Limb (tissue), 2 donors: ENCODE data around the gene NR6A1.

Experiments
- DNase-seq, 2 donors: peaks; one replicate each; pipeline ENCODE4 v3.0.0-alpha.2; 2016; ENCODE audit errors: extremely low spot score in 2 of 2

NR6A1 gene

DNA sequence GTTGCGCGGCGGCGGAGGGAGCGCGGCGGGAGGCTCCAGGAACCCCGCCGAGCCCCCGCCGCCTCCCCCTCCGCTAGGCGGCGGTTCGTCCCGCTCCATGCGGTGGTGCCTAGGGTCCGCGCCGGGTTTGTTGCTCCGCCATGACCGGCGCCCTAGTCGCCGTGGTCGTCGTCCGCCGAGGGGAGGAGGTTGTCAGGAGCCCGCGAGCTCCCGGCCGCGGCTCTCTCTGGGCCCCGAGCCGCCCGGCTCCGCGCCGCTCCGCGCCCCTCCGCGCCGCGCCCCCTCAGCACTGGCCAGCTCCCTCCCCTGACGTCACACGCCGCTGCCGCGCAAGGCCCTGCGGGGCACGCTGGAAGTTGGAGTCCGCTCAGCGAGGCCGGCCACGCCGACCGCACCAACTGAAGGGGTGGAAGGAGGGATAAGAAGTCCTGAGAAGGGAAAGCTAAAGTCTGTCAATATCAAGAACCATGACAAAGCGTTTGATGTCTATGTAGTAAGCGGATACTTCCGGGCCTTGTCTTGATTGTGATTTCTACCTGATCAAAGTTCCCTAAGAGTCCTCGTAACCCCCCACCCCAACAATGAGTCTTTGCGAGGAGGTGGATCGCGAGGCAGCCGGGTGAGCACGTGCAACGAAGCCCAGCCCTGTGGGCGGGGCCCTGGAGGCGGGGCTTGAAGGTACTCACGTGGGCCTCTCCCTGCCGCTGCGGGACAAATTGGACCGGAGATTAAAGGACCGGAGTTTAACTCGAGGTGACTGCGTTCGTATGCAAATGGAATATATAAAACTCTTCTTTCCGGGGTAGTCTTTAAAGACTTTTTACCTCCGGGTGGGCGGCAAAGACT lies at the start of gene NR6A1:
TSS of gene NR6A1 (minus strand) at position 291 of the 846 bp plus-strand sequence.
- peak; percentile 96 to 98 for DNase-seq

DNA sequence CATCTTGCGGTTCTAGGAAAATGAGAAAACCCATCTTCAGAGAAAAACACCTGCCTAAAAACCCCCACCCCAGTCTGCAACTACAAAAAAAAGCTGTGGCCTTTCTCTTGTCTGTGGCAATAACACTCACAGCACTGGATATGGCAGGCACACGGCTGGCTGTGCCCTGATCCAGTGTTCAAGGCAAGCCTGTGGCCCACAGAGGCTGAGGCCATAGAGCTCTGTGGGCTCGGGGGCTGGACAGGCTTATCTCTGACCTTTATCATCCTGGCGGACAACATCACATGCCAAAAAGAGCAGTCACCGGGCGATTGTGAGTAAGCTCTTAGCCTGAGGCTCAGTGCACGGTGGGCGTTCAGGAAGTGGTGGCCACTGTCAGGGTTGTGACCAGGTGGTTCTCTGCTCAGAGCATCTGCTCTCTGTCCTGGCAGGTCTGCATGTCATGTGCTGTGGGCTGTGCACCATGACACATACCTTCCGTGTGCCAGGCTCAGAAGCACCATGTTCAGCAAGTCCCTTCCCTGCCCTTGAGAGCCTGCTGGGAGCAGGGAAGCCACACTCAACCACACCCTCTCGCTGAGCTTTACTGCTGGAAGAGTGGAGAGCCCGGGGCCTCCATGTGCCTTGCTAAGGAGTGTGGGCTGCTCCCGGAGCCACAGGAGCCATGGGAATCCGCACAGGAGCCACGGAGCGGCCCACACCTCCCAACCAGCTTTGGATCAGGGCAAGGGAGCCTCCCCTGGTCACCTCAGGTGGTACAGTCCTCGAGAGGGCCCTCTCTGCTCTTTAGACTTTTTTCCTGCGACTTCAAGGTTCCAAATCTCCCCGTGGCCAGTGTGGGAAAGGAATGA lies 47.5 kb upstream of the NR6A1 start:
- no peak for DNase-seq

DNA sequence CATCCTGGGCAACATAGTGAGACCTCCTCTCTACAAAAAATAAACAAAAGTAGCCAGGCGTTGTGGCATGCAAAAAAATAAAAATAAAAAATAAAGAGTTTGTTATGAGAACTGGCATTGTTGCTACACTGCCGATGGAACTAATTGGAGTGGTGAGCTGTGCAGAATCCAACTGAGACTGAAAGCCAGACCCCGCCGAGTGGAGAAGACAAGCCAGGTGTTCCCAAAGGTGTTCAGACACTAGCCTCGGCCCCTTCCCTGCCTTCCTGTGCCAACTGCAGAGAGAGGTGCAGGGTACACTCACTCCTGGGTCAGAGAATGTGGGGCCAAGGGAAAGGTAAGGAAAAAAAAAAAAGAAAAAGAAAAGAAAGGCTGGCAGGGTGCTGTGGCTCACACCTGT lies 44.5 kb upstream of the NR6A1 start:
- DNase-seq, result no peak

DNA sequence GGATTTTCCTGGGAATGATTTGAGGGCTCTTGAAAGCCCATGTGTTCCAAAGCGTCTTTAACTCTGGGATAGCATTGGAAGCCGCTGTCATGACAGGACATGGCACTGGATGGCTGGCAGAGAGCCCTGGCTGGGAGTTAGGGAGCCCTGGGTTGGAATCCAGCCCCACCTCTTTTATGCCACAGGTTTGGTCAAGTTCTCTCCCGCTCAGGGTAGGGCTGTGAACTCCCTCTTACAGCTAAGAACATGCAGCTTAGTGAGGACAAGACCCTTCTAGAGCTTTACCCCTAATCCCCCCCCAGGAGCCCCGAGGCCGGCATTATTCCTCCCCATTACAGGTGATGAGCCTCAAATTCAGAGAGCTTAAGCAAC lies 43.0 kb upstream of the NR6A1 start:
- no peak for DNase-seq

DNA sequence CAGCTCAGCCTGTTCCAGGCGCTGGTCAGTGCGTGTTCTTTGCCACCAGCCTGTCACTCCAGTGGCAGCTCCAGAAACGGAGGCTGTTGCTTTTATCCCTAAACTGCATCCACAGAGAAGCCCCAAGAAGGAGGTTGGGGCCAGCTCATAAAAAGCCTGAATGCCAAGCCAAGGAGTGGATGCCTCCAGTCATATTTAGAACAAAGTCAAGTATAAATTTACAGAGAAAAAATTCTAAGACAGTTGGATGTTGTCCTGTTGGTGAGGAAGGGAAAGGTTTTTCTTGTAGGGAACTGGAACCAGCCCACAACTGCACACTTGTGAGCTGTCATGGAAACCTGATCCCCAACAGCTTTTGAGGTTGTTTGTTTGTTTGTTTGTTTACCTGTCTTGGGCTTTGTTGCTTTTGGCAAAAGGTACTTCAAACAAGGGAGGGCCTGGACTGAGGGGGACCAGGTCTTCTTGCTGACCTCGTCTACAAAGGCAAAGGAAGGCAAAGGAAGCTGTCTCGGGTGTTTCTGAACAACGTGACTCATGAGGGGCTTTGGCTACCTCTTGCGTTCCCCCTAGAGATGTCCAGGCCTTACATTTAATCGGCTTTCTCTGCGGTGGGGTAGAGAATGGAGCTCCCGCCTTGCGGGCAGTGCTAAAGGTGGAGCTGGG lies 42.5 kb upstream of the NR6A1 start:
- DNase-seq, result no peak

DNA sequence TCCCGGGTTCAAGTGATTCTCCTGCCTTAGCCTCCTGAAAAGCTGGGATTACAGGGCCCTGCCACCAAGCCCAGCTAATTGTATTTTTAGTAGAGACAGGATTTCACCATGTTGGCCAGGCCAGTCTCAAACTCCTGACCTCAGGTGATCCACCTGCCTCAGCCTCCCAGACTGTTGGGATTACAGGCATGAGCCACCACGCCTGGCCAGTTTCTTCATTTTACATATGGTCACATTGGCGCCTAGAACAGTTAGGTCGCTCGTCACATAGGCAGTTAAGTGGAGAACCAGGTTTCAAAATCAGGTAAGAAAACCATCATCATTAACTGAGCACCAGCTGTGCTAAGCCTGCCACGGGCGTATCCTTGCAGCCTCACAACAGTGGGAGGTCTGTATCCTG lies 41.9 kb upstream of the NR6A1 start:
- no peak for DNase-seq

DNA sequence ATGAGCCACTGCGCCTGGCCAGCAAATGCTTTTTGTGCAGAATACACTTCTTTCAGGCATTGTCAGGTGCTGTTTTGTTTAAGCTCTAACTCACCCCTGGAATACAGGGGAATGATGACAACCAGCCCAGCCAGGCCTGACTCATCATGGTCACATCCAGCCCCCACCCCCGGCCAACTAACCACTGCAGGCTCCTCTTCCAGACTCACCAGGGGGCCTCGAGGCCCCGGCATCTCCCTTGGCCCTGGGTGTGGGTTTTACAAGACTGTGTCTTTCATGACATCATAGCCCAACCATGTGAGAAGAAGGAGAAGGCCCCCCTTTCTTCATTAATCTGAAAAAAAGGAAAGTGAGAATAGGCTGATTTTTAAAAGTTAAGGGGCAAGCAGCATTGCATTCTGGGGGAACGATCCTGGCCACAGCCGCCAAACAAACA lies 41.3 kb upstream of the NR6A1 start:
- peak in 1 of 2 donors; percentile 54 for DNase-seq

DNA sequence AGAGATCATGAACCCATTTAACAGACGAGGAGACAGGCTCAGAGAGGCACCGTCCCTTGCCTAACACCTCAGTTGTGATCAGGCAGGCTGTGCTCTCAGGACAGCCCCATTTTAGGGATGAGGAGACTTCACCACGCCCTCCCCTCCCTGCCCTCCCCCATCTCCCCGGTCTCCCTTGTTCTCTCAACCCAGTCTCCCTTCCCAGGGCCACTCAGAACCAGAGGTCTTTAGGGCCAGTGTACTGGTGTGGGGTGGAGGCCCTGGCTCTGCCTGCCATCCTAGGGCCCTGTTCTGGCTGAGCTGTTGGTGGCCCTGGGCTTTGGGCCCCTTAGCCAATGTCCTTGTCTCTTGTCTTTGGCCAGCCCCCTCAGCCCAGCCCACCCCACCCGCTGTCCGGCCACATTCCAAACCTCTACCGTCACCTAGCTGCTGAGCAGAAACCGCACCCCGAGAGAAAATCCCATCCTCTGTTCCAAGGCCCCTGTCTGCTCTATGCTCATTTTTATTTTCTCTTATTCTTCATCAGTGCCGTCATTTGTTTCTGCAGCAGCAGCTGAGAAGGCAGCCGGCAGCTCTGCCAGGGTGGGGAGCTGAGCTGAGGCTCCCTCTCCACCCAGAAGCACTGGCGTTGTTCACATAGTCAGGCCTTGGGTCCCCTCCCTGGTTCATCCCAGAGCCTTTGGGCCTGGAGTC lies 39.7 kb upstream of the NR6A1 start:
- DNase-seq, result peak; percentile 67 to 74

DNA sequence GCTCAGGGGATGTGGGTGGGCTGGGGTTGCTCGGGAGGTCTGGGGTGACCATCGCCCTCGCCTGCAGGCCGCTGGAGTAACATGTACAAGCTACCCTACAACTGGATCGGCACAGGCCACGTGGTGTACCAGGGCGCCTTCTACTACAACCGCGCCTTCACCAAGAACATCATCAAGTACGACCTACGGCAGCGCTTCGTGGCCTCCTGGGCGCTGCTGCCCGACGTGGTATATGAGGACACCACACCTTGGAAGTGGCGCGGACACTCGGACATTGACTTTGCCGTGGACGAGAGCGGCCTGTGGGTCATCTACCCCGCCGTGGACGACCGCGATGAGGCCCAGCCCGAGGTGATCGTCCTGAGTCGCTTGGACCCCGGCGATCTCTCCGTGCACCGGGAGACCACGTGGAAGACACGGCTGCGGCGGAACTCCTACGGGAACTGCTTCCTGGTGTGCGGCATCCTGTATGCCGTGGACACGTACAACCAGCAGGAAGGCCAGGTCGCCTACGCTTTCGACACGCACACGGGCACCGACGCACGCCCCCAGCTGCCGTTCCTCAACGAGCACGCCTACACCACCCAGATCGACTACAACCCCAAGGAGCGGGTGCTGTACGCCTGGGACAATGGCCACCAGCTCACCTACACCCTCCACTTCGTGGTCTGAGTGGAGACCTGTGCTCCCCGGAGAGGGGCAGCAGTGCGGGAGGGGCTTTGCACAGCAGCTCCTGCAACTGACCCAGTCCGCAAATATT lies 38.8 kb upstream of the NR6A1 start:
- no peak for DNase-seq

DNA sequence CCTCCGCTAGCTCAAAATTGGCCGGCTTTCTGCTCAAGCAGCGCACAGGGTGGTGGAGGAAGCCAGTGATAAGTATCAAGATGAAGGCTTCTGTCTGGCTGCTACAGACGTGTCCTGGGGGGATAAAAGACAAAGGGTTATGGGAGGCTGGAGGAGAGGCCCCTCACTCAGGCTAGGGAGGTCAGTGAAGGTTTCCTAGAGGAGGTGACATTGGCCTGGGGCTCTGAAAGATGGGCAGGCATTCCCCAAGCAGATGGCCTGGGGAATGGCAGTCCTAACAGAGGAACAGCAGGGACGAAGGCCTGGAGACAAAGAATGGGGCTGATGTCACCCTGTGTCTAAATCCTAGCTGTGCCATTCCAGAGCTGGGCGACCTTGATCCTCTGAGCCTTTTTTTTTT lies 38.1 kb upstream of the NR6A1 start:
- no peak for DNase-seq

DNA sequence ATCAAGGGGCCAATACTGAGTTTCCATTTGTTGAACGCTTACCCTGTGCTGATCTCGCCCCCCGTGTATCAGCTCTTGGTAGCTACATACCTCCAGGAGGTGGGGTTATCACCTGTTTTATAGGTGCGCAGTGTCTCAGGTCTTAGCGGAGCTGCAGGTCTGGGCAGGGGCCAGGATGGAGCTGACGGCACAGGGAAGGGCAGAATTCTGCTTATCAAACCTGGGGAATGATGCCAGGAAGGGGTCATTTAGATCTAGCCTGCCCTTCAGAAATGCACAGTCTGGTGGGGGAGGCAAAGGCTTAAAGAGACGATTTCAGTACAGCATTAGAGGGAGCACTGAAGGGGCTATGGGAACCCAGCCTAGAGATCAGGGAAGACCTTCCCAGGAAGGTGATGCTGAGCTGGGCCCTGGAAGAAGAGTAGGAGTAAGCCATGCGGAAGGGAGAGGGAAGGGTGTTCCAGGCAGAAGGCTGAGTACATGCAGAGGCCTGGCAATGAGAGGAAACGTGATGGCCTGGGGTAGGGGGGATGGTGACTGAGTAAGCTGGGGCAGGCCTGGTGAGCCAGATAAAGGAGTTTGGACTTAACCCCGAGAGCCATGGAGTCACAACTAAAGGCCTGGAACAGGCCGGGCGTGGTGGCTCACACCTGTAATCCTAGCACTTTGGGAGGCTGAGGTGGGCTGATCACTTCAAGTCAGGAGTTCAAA lies 37.3 kb upstream of the NR6A1 start:
- DNase-seq, result no peak

DNA sequence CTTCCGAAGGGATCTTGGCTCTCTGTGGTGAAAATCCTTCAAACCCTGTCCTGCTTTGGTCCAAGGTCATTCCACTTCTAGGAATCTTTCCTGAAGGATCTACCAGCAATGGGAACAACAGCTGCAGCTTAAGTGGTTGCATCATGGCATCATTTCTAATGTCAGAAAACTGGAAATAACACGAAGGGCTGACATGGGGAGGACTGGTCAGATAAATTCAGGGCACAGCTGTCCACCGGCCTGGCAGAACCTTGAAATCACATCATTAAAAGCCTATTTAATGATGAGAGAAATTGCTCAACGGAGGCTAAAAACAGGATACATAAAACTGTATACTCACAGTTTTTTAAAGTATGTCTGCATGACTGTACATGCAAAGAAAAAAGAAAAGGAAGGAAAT lies 34.1 kb upstream of the NR6A1 start:
- DNase-seq, result no peak

DNA sequence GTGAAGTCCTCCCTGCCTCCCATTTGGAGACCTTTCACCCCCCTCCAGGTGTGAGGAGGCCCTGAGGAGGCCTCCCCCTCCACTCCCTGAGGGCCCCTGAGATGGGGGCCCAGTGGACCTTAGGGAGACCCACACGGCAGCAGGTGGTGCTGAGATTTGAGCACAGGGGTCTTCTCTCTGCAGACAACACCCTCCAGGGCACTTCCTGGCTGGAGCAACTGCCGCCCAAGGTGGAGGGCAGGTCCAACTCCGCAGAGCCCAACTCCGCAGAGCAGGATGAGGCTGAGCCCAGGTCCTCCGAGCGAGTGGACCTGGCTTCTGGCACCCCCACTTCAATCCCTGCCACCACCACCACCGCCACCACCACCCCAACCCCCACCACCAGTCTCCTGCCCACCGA lies 32.8 kb upstream of the NR6A1 start:
- DNase-seq, result no peak

DNA sequence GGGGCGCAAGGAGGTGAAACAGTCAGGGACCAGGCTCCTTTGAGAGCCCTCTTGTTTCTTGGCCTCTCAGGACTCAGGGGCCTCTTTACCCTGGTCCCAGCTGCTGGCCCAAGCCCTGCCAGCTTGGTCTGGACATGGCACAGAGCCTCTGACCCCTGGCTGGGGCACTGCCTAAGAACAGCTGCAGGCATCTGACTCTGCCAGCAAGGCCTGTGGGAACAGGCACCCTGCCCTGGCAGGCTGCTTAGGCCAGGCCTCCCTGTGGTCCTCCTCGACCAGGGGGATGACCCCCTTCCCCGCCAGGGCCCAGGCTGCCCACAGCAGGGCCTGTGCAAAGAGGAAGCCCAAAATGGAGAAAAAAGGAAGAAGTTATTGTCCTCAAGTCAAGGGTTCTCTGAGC lies 31.3 kb upstream of the NR6A1 start:
- DNase-seq, result no peak

DNA sequence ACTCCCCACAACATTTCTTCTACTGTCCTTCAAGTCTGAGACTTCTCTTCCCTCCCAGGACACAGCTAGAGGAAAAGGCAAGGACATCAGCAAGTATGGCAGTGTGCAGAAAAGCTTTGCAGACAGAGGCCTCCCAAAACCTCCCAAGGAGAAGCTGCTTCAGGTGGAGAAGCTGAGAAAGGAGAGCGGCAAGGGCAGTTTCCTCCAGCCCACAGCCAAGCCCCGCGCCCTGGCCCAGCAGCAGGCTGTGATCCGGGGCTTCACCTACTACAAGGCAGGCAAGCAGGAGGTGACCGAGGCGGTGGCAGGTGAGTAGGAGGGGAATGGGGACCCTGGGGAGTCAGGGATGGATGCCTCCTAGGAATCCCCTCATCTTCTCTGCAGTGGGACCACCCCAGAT lies 30.2 kb upstream of the NR6A1 start:
- DNase-seq, result no peak

DNA sequence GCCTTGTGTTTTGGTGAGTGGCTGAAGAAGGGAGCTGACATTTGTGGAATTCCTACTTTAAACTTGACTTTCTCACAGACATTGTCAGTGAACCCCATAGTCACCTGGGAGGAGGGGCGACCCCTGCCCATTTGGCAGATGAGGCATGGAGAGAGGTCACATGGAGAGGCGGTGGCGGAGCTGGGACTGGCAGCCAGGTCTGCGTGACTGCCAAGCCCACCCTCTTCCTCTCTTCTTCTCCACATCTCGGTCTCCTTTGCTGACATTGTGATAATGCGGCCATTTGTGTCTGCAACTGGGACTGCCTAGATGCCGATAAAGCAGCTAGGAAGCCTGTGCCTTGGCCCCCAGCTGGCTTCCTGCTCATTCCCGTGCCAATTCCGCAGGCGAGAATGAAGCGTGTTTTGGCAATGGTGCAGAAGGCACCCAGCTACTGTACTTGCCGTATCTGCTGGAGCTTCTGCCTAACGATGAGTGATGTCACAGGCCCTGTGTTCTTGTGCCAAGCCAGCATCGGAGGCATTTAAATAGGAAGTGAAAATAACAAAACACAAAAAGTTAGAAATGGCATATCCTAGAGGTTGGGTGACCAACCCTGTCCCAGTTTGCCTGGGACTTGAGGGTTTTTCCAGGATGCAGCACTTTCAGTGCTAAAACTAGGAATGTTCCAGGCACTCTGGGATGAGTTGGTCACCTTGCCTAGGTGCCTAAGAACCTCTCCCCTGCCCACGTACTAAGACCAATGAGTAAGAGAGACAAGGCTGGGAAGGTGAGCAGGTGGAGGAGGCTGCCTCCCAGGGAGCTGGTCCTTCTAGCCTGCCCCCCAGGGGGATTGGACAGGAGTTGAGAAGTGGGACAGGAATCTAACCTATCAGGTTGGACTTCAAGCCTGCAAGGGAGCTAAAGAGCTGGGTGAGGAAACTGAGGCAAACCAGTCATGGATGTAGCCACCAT lies 29.5 kb upstream of the NR6A1 start:
- no peak for DNase-seq

DNA sequence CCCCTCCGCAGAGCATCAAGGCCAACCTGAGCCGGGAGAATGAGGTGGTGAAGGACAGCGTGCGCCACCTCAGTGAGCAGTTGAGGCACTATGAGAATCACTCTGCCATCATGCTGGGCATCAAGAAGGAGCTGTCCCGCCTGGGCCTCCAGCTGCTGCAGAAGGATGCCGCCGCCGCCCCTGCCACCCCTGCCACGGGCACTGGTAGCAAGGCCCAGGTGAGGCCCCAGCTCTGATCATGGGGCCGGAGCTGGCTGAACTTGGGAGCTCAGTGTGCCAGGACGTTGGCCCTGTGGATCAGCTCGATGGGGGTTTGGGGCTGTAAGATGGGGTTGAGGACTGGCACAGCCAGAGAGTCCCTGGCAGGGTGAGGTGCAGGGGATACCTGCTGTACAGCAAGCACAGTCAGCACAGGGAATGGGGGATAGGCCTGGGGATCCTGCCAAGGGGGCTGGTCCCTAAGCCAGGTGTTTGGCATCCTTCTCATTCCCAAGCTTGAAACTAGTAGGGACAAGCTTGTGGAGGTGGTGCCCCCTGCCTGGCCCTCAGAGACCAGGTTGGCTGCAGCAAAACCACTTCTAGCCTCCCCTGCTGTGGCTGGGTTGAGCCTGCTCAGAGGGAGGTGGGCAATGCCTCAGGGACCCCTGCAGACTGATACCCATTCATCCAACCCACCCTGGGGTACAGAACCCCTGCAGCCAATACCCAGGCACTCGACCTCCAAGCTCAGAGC lies 28.3 kb upstream of the NR6A1 start:
- DNase-seq, result no peak
